ENCODE results near the gene GDF2.

The GDF2 gene

GRCh38 chr10:47335906-47336305 lies 13.7 kb downstream of the GDF2 start:
- no peak for DNase-seq

GRCh38 chr10:47336387-47337134 lies 14.3 kb downstream of the GDF2 start:
- DNase-seq = no peak

GRCh38 chr10:47337310-47337709 lies 15.1 kb downstream of the GDF2 start:
- peak; percentile 7 for DNase-seq

GRCh38 chr10:47339186-47339735 lies 17.0 kb downstream of the GDF2 start:
- DNase-seq = no peak

- DNase-seq = no peak
These were observed 17.7 kb downstream of the GDF2 start for GRCh38 chr10:47339759-47340607.

GRCh38 chr10:47340608-47341170 lies 18.4 kb downstream of the GDF2 start:
- peak; percentile 60 for DNase-seq

- no peak for DNase-seq
These were observed 23.0 kb downstream of the GDF2 start for GRCh38 chr10:47344996-47345870.

GRCh38 chr10:47346581-47347302 lies 24.5 kb downstream of the GDF2 start:
- no peak for DNase-seq

GRCh38 chr10:47347303-47347675 lies 25.0 kb downstream of the GDF2 start:
- DNase-seq = no peak

GRCh38 chr10:47348138-47348651 lies 25.9 kb downstream of the GDF2 start, which contains the start of gene RBP3:
TSS of gene RBP3 (plus strand) at chr10:47348363. CDS start at chr10:47348485, 122 bp downstream.
- no peak for DNase-seq

- no peak for DNase-seq
These were observed 26.6 kb downstream of the GDF2 start for GRCh38 chr10:47348661-47349470.

GRCh38 chr10:47349516-47349915 lies 27.3 kb downstream of the GDF2 start:
- no peak for DNase-seq

GRCh38 chr10:47349941-47350371 lies 27.7 kb downstream of the GDF2 start:
- DNase-seq = no peak

GRCh38 chr10:47350671-47351640 lies 28.7 kb downstream of the GDF2 start:
- DNase-seq = no peak

- no peak for DNase-seq
These were observed 29.9 kb downstream of the GDF2 start for GRCh38 chr10:47351899-47352815.

- no peak for DNase-seq
These were observed 31.1 kb downstream of the GDF2 start for GRCh38 chr10:47353351-47353750.

- DNase-seq = no peak
These were observed 31.9 kb downstream of the GDF2 start for GRCh38 chr10:47354165-47354564.

GRCh38 chr10:47354900-47355299 lies 32.6 kb downstream of the GDF2 start:
- no peak for DNase-seq
